ENCODE measurements around the gene RAD51.

The RAD51 gene

DNA sequence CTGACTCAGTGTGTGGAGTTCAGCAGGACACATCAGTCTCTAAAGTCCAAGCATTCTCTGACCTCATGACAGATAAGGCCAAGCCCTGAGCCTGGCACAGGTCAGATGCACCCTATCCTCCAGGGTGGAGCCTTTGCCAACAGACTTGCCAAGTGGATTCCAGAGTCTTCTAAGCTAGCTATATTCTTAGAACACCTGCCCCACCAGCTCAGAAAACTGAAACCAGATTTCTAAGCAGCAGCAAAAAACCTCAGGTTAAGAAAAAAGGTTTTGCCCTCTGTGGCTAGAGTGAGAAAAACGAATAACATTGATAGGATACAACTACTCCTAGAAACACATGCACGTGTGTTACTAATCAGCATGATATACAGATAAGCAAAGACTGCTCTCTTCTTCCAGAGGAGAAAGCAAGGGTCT is 48.5 kb downstream of the RAD51 start:
- H4K20me1 ChIP-seq (ENCODE audit: insufficient read depth), result no peaks in the 10 kb centered on the region
- H3K27me3 ChIP-seq (ENCODE audit: insufficient read depth, low read depth), result no peaks in the 10 kb centered on the region
- peak overlapping the region; percentile 77; the same call in 1 of the 2 replicates for H3K9ac ChIP-seq
- H3K36me3 ChIP-seq (ENCODE audit: insufficient read depth), result no peaks in the 10 kb centered on the region
- peaks cover 100% of the 10 kb centered on the region for H3K4me1 ChIP-seq (ENCODE audit: low read depth, poor library complexity, severe bottlenecking)
- TF ChIP-seq, protein P1, sequence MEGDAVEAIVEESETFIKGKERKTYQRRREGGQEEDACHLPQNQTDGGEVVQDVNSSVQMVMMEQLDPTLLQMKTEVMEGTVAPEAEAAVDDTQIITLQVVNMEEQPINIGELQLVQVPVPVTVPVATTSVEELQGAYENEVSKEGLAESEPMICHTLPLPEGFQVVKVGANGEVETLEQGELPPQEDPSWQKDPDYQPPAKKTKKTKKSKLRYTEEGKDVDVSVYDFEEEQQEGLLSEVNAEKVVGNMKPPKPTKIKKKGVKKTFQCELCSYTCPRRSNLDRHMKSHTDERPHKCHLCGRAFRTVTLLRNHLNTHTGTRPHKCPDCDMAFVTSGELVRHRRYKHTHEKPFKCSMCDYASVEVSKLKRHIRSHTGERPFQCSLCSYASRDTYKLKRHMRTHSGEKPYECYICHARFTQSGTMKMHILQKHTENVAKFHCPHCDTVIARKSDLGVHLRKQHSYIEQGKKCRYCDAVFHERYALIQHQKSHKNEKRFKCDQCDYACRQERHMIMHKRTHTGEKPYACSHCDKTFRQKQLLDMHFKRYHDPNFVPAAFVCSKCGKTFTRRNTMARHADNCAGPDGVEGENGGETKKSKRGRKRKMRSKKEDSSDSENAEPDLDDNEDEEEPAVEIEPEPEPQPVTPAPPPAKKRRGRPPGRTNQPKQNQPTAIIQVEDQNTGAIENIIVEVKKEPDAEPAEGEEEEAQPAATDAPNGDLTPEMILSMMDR (conservative IDR thresholded peaks at IDR 0.05; ENCODE audit: low read depth, low read length), result no peak
- H3K4me3 ChIP-seq (IDR thresholded peaks at IDR 0.05; ENCODE audit: insufficient read depth, low read depth, low read length), result no peak overlapping the region
- H3K79me2 ChIP-seq (ENCODE audit: insufficient read depth, low read depth), result no peaks in the 10 kb centered on the region; the same call in 1 of the 2 replicates
- H3K27ac ChIP-seq, result peak overlapping the region; percentile 98
- no peak overlapping the region for H2AFZ ChIP-seq (ENCODE audit: low read depth)
- peak overlapping the region; percentile 90 for H3K4me2 ChIP-seq

DNA sequence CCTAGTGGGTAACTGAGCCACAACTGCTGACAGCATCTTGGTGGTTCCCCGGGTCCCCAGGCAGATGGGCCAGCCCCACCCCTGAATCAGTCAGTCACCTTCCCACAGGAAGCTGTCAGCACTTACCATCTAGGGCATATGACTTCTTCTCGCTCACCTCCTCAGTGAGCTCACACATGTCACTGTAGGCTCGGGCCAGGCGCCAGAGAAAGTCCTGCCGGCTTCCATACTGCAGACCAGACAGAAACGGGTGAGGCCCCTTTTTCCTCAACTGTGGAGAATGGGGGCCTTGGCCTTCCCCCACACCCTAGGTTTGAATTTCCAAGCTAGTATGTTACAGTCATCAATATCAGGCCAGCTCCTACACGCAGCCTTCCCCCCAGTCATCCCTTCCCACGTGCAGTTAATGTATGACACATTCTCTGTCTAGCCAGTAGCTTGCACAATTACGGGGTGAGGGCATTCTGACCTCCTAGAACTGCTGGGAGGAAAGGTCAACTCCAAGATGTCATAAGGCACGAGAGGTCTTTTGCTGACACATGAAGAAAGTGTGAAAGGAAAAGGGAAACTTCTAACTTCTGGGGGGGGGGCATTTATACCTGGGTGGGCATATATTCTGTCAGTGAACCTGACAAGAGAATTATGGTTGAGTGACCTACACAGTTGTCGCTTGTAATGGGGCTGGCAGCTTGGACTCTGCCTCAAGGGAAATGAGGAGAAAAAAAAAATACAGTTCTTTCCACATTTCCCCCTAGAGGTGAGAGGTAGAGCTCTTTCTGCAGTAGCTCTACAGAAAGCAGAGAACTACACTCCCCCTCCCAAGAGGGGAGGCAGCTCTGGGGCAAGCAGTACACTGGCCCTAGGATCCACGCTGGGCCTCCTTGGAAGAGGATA is 49.2 kb downstream of the RAD51 start:
- Histone ChIP-seq H3K9ac (peak overlapping the region; percentile 77), H3K27me3 (ENCODE audit: insufficient read depth, low read depth) (no peaks in the 10 kb centered on the region), H4K20me1 (ENCODE audit: insufficient read depth) (no peaks in the 10 kb centered on the region), H3K4me2 (peak overlapping the region; percentile 90), H3K36me3 (ENCODE audit: insufficient read depth) (peaks cover under 1% of the 10 kb centered on the region; the same call in 1 of the 2 replicates), H3K79me2 (ENCODE audit: insufficient read depth, low read depth) (no peaks in the 10 kb centered on the region; the same call in 1 of the 2 replicates), H3K27ac (peak overlapping the region; percentile 98), H3K4me3 (IDR thresholded peaks at IDR 0.05; ENCODE audit: insufficient read depth, low read depth, low read length) (no peak overlapping the region), H3K4me1 (ENCODE audit: low read depth, poor library complexity, severe bottlenecking) (peaks cover 96% of the 10 kb centered on the region), H2AFZ (ENCODE audit: low read depth) (0 out of 2 replicates have a peak overlapping the region, but pooled peaks have one; percentile 8)
- TF ChIP-seq, protein P1 (conservative IDR thresholded peaks at IDR 0.05; ENCODE audit: low read depth, low read length), result peak; percentile 35

DNA sequence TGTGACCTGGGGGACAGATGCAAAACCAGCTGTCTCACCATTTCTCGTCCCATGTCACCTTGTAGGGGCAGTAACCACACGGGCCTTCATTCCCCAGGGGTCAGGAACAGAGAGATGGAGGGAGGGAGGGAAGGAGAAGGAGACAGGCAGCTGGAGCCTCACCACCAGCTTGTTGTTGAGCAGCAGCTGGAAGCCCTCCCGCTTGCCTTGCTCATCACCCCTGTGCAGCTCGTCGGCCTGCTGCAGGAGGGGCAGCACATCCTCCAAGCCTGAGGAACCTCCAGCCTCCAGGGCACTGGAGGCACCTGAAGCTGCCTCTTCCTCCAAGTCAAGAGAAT is 49.8 kb downstream of the RAD51 start:
- no peak overlapping the region for H2AFZ ChIP-seq (ENCODE audit: low read depth)
- no peaks in the 10 kb centered on the region; the same call in 1 of the 2 replicates for H3K79me2 ChIP-seq (ENCODE audit: insufficient read depth, low read depth)
- H3K4me2 ChIP-seq, result peak overlapping the region; percentile 90
- H3K27me3 ChIP-seq (ENCODE audit: insufficient read depth, low read depth), result no peaks in the 10 kb centered on the region
- H4K20me1 ChIP-seq (ENCODE audit: insufficient read depth), result no peaks in the 10 kb centered on the region
- H3K27ac ChIP-seq, result peak overlapping the region; percentile 98
- H3K36me3 ChIP-seq (ENCODE audit: insufficient read depth), result peaks cover 2% of the 10 kb centered on the region; the same call in 1 of the 2 replicates
- TF ChIP-seq, protein P1 (conservative IDR thresholded peaks at IDR 0.05; ENCODE audit: low read depth, low read length), result no peak
- peak overlapping the region; percentile 77; the same call in 1 of the 2 replicates for H3K9ac ChIP-seq
- H3K4me1 ChIP-seq (ENCODE audit: low read depth, poor library complexity, severe bottlenecking), result peaks cover 90% of the 10 kb centered on the region
- H3K4me3 ChIP-seq (IDR thresholded peaks at IDR 0.05; ENCODE audit: insufficient read depth, low read depth, low read length), result no peak overlapping the region

DNA sequence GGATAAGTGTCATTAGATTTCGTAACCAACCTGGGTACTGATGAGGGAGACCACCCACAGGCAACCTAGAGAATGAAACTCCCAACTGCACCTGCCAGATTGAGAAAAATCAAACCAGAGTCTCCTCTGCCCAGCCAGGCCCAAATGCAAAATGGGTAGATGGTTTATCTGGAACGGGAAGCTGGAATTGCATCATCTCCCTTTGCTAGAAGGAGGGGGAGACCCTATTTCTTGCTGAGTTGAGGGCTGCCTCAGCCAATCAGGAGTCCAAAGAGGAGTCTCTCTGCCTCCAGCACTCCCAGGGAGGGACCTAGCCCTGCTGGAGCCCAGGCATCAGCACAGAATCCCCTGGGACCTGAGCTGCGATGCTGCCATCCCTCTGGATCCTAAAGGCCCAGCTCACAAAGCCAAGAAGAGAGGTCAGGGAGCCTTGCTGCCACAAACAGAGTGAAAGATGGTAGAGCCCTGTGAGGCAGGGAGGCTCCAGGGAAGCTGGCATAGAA is 52.0 kb downstream of the RAD51 start:
- H3K79me2 ChIP-seq (ENCODE audit: insufficient read depth, low read depth), result peaks cover 5% of the 10 kb centered on the region; the same call in 1 of the 2 replicates
- TF ChIP-seq, protein P1 (conservative IDR thresholded peaks at IDR 0.05; ENCODE audit: low read depth, low read length), result no peak
- H2AFZ ChIP-seq (ENCODE audit: low read depth), result no peak overlapping the region
- H3K4me1 ChIP-seq (ENCODE audit: low read depth, poor library complexity, severe bottlenecking), result peaks cover 68% of the 10 kb centered on the region
- H3K4me3 ChIP-seq (IDR thresholded peaks at IDR 0.05; ENCODE audit: insufficient read depth, low read depth, low read length), result no peak overlapping the region
- H4K20me1 ChIP-seq (ENCODE audit: insufficient read depth), result no peaks in the 10 kb centered on the region
- peak overlapping the region; percentile 90; the same call in 1 of the 2 replicates for H3K4me2 ChIP-seq
- peaks cover 2% of the 10 kb centered on the region; the same call in 1 of the 2 replicates for H3K36me3 ChIP-seq (ENCODE audit: insufficient read depth)
- no peak overlapping the region for H3K9ac ChIP-seq
- H3K27ac ChIP-seq, result peak overlapping the region; percentile 24; the same call in 1 of the 2 replicates
- no peaks in the 10 kb centered on the region for H3K27me3 ChIP-seq (ENCODE audit: insufficient read depth, low read depth)
